ENCODE results near the gene SRMS. TPM values are rescaled to one million over a fixed set of nuclear protein-coding genes. Genes with fewer than 3 reads are reported as not detected.

SRMS gene
- total and polyA plus RNA-seq, 2 donors: 0.05 TPM

- H3K4me1 ChIP-seq (ENCODE audit: control insufficient read depth in 2 of 2, insufficient read depth in 2 of 2, low read length in 2 of 2): no peaks in the 10 kb centered on the region
- H3K9me3 ChIP-seq (ENCODE audit: control insufficient read depth in 2 of 2, insufficient read depth in 1 of 2, low read length in 1 of 2): no peaks in the 10 kb centered on the region
- DNase-seq (ENCODE audit: low read depth in 6 of 9, low spot score in 9 of 9): no peak
- H3K36me3 ChIP-seq (ENCODE audit: control insufficient read depth in 2 of 2, insufficient read depth in 2 of 2, low read length in 1 of 2): no peaks in the 10 kb centered on the region
- no peak overlapping the region for H3K27ac ChIP-seq (ENCODE audit: low read depth in 1 of 2, low read length in 1 of 2)
- H3K27me3 ChIP-seq (ENCODE audit: control insufficient read depth in 2 of 2, insufficient read depth in 1 of 2, low read length in 1 of 2): peaks cover 40 to 67% of the 10 kb centered on the region in 2 donors
- WGBS: 77% methylated on average over 13 of the region's 13 CpGs
- H3K4me3 ChIP-seq (ENCODE audit: low read length in 2 of 2): no peak overlapping the region
Observed at GRCh38 chr20:63493563-63494020, 54.0 kb downstream of the SRMS start.

GRCh38 chr20:63492982-63493381 is 54.6 kb downstream of the SRMS start:
- Histone ChIP-seq H3K4me3 (ENCODE audit: low read length in 2 of 2) (no peak overlapping the region), H3K9me3 (ENCODE audit: control insufficient read depth in 2 of 2, insufficient read depth in 1 of 2, low read length in 1 of 2) (no peaks in the 10 kb centered on the region), H3K27ac (ENCODE audit: low read depth in 1 of 2, low read length in 1 of 2) (no peak overlapping the region), H3K27me3 (ENCODE audit: control insufficient read depth in 2 of 2, insufficient read depth in 1 of 2, low read length in 1 of 2) (peaks cover 40 to 65% of the 10 kb centered on the region in 2 donors), H3K4me1 (ENCODE audit: control insufficient read depth in 2 of 2, insufficient read depth in 2 of 2, low read length in 2 of 2) (no peaks in the 10 kb centered on the region), H3K36me3 (ENCODE audit: control insufficient read depth in 2 of 2, insufficient read depth in 2 of 2, low read length in 1 of 2) (no peaks in the 10 kb centered on the region)
- WGBS: 97% methylated on average over 14 of the region's 14 CpGs
- DNase-seq (ENCODE audit: low read depth in 6 of 9, low spot score in 9 of 9): no peak

- 93% methylated on average over 2 of the region's 2 CpGs for whole genome bisulfite sequencing
- H3K4me1 ChIP-seq (ENCODE audit: control insufficient read depth in 2 of 2, insufficient read depth in 2 of 2, low read length in 2 of 2): no peaks in the 10 kb centered on the region
- H3K4me3 ChIP-seq (ENCODE audit: low read length in 2 of 2): no peak overlapping the region
- no peak overlapping the region for H3K27ac ChIP-seq (ENCODE audit: low read depth in 1 of 2, low read length in 1 of 2)
- no peaks in the 10 kb centered on the region for H3K36me3 ChIP-seq (ENCODE audit: control insufficient read depth in 2 of 2, insufficient read depth in 2 of 2, low read length in 1 of 2)
- no peak for DNase-seq (ENCODE audit: low read depth in 6 of 9, low spot score in 9 of 9)
- no peaks in the 10 kb centered on the region for H3K9me3 ChIP-seq (ENCODE audit: control insufficient read depth in 2 of 2, insufficient read depth in 1 of 2, low read length in 1 of 2)
- peaks cover 40 to 65% of the 10 kb centered on the region in 2 donors for H3K27me3 ChIP-seq (ENCODE audit: control insufficient read depth in 2 of 2, insufficient read depth in 1 of 2, low read length in 1 of 2)
Observed at GRCh38 chr20:63492518-63492917, 55.0 kb downstream of the SRMS start.

GRCh38 chr20:63491635-63492230 is 55.8 kb downstream of the SRMS start:
- H3K27me3 ChIP-seq (ENCODE audit: control insufficient read depth in 2 of 2, insufficient read depth in 1 of 2, low read length in 1 of 2): peaks cover 36 to 65% of the 10 kb centered on the region in 2 donors
- 56% methylated on average over 4 of the region's 4 CpGs for WGBS
- H3K9me3 ChIP-seq (ENCODE audit: control insufficient read depth in 2 of 2, insufficient read depth in 1 of 2, low read length in 1 of 2): no peaks in the 10 kb centered on the region
- no peaks in the 10 kb centered on the region for H3K4me1 ChIP-seq (ENCODE audit: control insufficient read depth in 2 of 2, insufficient read depth in 2 of 2, low read length in 2 of 2)
- DNase-seq (ENCODE audit: low read depth in 6 of 9, low spot score in 9 of 9): no peak
- no peaks in the 10 kb centered on the region for H3K36me3 ChIP-seq (ENCODE audit: control insufficient read depth in 2 of 2, insufficient read depth in 2 of 2, low read length in 1 of 2)
- no peak overlapping the region for H3K4me3 ChIP-seq (ENCODE audit: low read length in 2 of 2)
- H3K27ac ChIP-seq (ENCODE audit: low read depth in 1 of 2, low read length in 1 of 2): no peak overlapping the region

- 92% methylated on average over 4 of the region's 4 CpGs for WGBS
- Histone ChIP-seq H3K27me3 (ENCODE audit: control insufficient read depth in 2 of 2, insufficient read depth in 1 of 2, low read length in 1 of 2) (peaks cover 31 to 65% of the 10 kb centered on the region in 2 donors), H3K4me3 (ENCODE audit: low read length in 2 of 2) (no peak overlapping the region), H3K36me3 (ENCODE audit: control insufficient read depth in 2 of 2, insufficient read depth in 2 of 2, low read length in 1 of 2) (no peaks in the 10 kb centered on the region), H3K27ac (ENCODE audit: low read depth in 1 of 2, low read length in 1 of 2) (no peak overlapping the region), H3K9me3 (ENCODE audit: control insufficient read depth in 2 of 2, insufficient read depth in 1 of 2, low read length in 1 of 2) (no peaks in the 10 kb centered on the region), H3K4me1 (ENCODE audit: control insufficient read depth in 2 of 2, insufficient read depth in 2 of 2, low read length in 2 of 2) (no peaks in the 10 kb centered on the region)
- no peak for DNase-seq (ENCODE audit: low read depth in 6 of 9, low spot score in 9 of 9)
Observed at GRCh38 chr20:63491078-63491477, 56.5 kb downstream of the SRMS start.

Other genes starting within 250 kb of the SRMS start
- gene CHRNA4, start 186.4 kb downstream of the SRMS start, total RNA-seq: under 0.01 TPM
- 0.14 TPM for gene CHRNA4, start 186.4 kb downstream of the SRMS start, polyA plus RNA-seq
- 0.38 TPM for gene KCNQ2, start 75.1 kb downstream of the SRMS start, total RNA-seq
- 0.48 TPM for gene KCNQ2, start 75.1 kb downstream of the SRMS start, polyA plus RNA-seq
- 0.19 TPM for gene EEF1A2, start 48.7 kb downstream of the SRMS start, total RNA-seq
- 2.2 TPM for gene EEF1A2, start 48.7 kb downstream of the SRMS start, polyA plus RNA-seq
- 18.0 TPM for gene PPDPF, start 27.0 kb downstream of the SRMS start, total RNA-seq
- 229 TPM for gene PPDPF, start 27.0 kb downstream of the SRMS start, polyA plus RNA-seq
- gene PTK6, start 10.4 kb downstream of the SRMS start, total RNA-seq: 0.19 TPM
- 2.7 TPM for gene PTK6, start 10.4 kb downstream of the SRMS start, polyA plus RNA-seq
- 1.1 TPM for gene FNDC11, start 6.4 kb upstream of the SRMS start, total RNA-seq
- 1.2 TPM for gene FNDC11, start 6.4 kb upstream of the SRMS start, polyA plus RNA-seq
- gene HELZ2, start 26.5 kb upstream of the SRMS start, total RNA-seq: 14.8 TPM
- gene HELZ2, start 26.5 kb upstream of the SRMS start, polyA plus RNA-seq: 13.9 TPM
- 9.3 TPM for gene GMEB2, start 79.4 kb upstream of the SRMS start, total RNA-seq
- 16.3 TPM for gene GMEB2, start 79.4 kb upstream of the SRMS start, polyA plus RNA-seq
- 71.5 TPM for gene STMN3, start 105.7 kb upstream of the SRMS start, total RNA-seq
- 77.9 TPM for gene STMN3, start 105.7 kb upstream of the SRMS start, polyA plus RNA-seq
- gene RTEL1, start 110.6 kb upstream of the SRMS start, total RNA-seq: 8.1 TPM
- gene RTEL1, start 110.6 kb upstream of the SRMS start, polyA plus RNA-seq: 18.8 TPM
- gene TNFRSF6B, start 148.9 kb upstream of the SRMS start, total RNA-seq: 13.5 TPM
- 34.7 TPM for gene TNFRSF6B, start 148.9 kb upstream of the SRMS start, polyA plus RNA-seq
- 39.2 TPM for gene ARFRP1, start 160.2 kb upstream of the SRMS start, total RNA-seq
- gene ARFRP1, start 160.2 kb upstream of the SRMS start, polyA plus RNA-seq: 94.0 TPM
- 16.5 TPM for gene ZGPAT, start 160.3 kb upstream of the SRMS start, total RNA-seq
- 66.6 TPM for gene ZGPAT, start 160.3 kb upstream of the SRMS start, polyA plus RNA-seq
- gene LIME1, start 188.9 kb upstream of the SRMS start, total RNA-seq: 80.5 TPM
- 181 TPM for gene LIME1, start 188.9 kb upstream of the SRMS start, polyA plus RNA-seq
- gene SLC2A4RG, start 192.0 kb upstream of the SRMS start, total RNA-seq: 33.4 TPM
- gene SLC2A4RG, start 192.0 kb upstream of the SRMS start, polyA plus RNA-seq: 66.1 TPM

All from thymus (tissue), 11 donors.